ENCODE measurements around the gene TJP3.

DNA sequence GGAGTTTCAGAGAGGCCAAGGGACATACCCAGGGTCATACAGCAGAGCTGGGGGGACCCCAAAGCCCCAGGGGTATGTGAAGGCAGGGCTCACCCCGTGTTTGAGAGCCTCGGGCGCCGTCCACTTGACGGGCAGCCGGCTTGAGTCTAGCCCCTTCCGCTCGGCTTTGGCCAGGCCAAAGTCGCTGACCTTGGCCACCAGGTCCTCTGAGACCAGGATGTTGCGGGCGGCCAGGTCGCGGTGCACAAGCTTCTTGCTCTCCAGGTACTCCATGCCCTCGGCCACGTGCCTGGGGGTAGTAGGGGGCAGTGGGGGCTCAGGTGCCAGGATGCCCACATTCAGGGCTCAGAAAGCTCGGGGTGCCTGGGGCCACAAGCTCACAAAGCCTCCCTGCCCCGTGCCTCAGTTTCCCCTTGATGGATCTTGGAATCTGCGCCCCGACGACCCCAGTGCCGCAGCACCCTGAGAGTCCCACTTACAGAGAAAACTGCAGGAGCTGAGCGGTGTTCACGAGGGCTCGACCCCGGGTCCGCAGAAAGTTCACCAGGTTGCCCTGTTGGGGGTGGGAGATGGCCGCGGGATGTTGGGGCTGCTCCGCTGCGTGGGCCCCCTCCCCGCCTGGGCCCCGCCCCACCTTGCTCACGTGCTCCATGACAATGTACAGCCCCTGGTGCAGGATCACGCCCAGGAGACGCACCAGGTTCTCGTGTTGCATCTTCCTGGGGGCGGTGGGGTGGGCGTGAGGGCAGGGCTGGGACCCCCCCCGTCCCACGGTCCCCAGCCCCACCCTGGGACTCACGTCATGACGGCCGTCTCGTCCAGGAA, 70.9 kb downstream of the TJP3 start:
- no peak for TF ChIP-seq POLR2AphosphoS5 (IDR thresholded peaks at IDR 0.05; ENCODE audit: low read depth, low read length)
- no peak for TF ChIP-seq TAF1 (IDR thresholded peaks at IDR 0.05; ENCODE audit: borderline replicate concordance, insufficient read depth, low read length)

Data from PFSK-1 (cell line).